Activated CD8-positive, alpha-beta T cell treated with anti-CD3 and anti-CD28 coated beads for 36 hours (primary cell): ENCODE results near the gene CLSTN2. TPM values are rescaled to one million over a fixed set of nuclear protein-coding genes. Genes with fewer than 3 reads are reported as not detected.

Source experiments
- ATAC-seq: fragments of 200-7000 bp; cut with Tn5 transposase; one replicate; pipeline ENCODE4 v1.10.0; 2021; ENCODE audit warnings: mild to moderate bottlenecking, moderate library complexity
- CTCF ChIA-PET: fragments of 350-600 bp; sonication (Branson Sonifier 250); formaldehyde crosslinking; loops from one replicate; lab custom pipeline; 2021; ENCODE audit warnings: antibody characterized with exemption; lab: Charles Lee
- POLR2A ChIA-PET: fragments of 350-600 bp; sonication (Branson Sonifier 250); formaldehyde crosslinking; loops from one replicate; lab custom pipeline; 2021; ENCODE audit warnings: antibody characterized with exemption; lab: Charles Lee
- DNase-seq: peaks from one replicate; pipeline ENCODE4 v3.0.0-alpha.2; 2020
- H3K27ac Mint-ChIP-seq: one replicate; pipeline ENCODE4 v1.8.0; 2021; ENCODE audit warnings: mild to moderate bottlenecking, mixed read lengths
- H3K27me3 Mint-ChIP-seq: one replicate; pipeline ENCODE4 v1.8.0; 2021; ENCODE audit warnings: mixed read lengths
- H3K36me3 Mint-ChIP-seq: one replicate; pipeline ENCODE4 v1.8.0; 2021; ENCODE audit warnings: low read depth, mixed read lengths
- H3K4me1 Mint-ChIP-seq: one replicate; pipeline ENCODE4 v1.8.0; 2021; ENCODE audit warnings: low read depth, mixed read lengths
- H3K4me3 Mint-ChIP-seq: one replicate; pipeline ENCODE4 v1.8.0; 2021; ENCODE audit warnings: mild to moderate bottlenecking, moderate library complexity, mixed read lengths
- H3K9me3 Mint-ChIP-seq: one replicate; pipeline ENCODE4 v1.8.0; 2021; ENCODE audit warnings: mixed read lengths
- CTCF ChIP-seq: fragments of 200-600 bp; IDR thresholded peaks from one replicate; pipeline ENCODE4 v1.8.0; 2022; ENCODE audit warnings: antibody characterized with exemption, mild to moderate bottlenecking
- intact Hi-C: fragments of 100-400 bp; cut with micrococcal nuclease; formaldehyde crosslinking; loops from one replicate; pipeline ENCODE4 v1.10.0; 2022
- total RNA-seq, 2 experiments: library from RNA; stranded (reverse); gene quantifications; one replicate each; pipeline ENCODE4 v1.2.3, GENCODE V29; 2021

Gene CLSTN2
- total RNA-seq, 2 experiments from 2014 or later = not detected

- ChIA-PET POLR2A (no interaction called here), CTCF (no interaction called here)
- Mint-ChIP-seq H3K4me1 (no peaks in the 10 kb centered on the region), H3K27me3 (no peaks in the 10 kb centered on the region), H3K4me3 (no peak overlapping the region), H3K9me3 (peaks cover 4% of the 10 kb centered on the region), H3K36me3 (no peaks in the 10 kb centered on the region), H3K27ac (no peak overlapping the region)
- no peak for ATAC-seq
- intact Hi-C loops = no loop called here
- TF ChIP-seq CTCF = no peak
- DNase-seq = no peak
These were observed 409.1 kb downstream of the CLSTN2 start for GRCh38 chr3:140344082-140344454.

- intact Hi-C loops = no loop called here
- Mint-ChIP-seq H3K4me3 (no peak overlapping the region), H3K9me3 (peaks cover 4% of the 10 kb centered on the region), H3K27ac (no peak overlapping the region), H3K36me3 (no peaks in the 10 kb centered on the region), H3K27me3 (peaks cover under 1% of the 10 kb centered on the region), H3K4me1 (no peaks in the 10 kb centered on the region)
- POLR2A ChIA-PET = no interaction called here
- ATAC-seq (no peak), DNase-seq (no peak)
- CTCF ChIA-PET = no interaction called here
- no peak for TF ChIP-seq CTCF
These were observed 409.7 kb downstream of the CLSTN2 start for GRCh38 chr3:140344601-140345205.

GRCh38 chr3:140347151-140347550, 412.2 kb downstream of the CLSTN2 start:
- ATAC-seq (no peak), DNase-seq (no peak)
- POLR2A ChIA-PET = no interaction called here
- Mint-ChIP-seq H3K36me3 (no peaks in the 10 kb centered on the region), H3K4me3 (no peak overlapping the region), H3K27ac (no peak overlapping the region), H3K27me3 (peaks cover 4% of the 10 kb centered on the region), H3K4me1 (no peaks in the 10 kb centered on the region), H3K9me3 (peaks cover 4% of the 10 kb centered on the region)
- CTCF ChIA-PET = no interaction called here
- no peak for TF ChIP-seq CTCF
- intact Hi-C loops = no loop called here

GRCh38 chr3:140349938-140350337, 415.0 kb downstream of the CLSTN2 start:
- no peak overlapping the region for H3K4me3 Mint-ChIP-seq
- ChIA-PET CTCF (no interaction called here), POLR2A (no interaction called here)
- intact Hi-C loops = no loop called here
- H3K9me3 Mint-ChIP-seq = peaks cover 4% of the 10 kb centered on the region
- ATAC-seq (no peak), DNase-seq (no peak)
- H3K36me3 Mint-ChIP-seq = no peaks in the 10 kb centered on the region
- TF ChIP-seq CTCF = no peak
- H3K27me3 Mint-ChIP-seq = peaks cover 4% of the 10 kb centered on the region
- no peaks in the 10 kb centered on the region for H3K4me1 Mint-ChIP-seq
- no peak overlapping the region for H3K27ac Mint-ChIP-seq

- Mint-ChIP-seq H3K4me1 (no peaks in the 10 kb centered on the region), H3K36me3 (no peaks in the 10 kb centered on the region)
- POLR2A ChIA-PET = no interaction called here
These were observed 416.5 kb downstream of the CLSTN2 start for GRCh38 chr3:140351466-140351865.

More at GRCh38 chr3:140351466-140351865, 416.5 kb downstream of the CLSTN2 start:
- Mint-ChIP-seq H3K9me3 (peaks cover 4% of the 10 kb centered on the region), H3K27ac (no peak overlapping the region), H3K4me3 (no peak overlapping the region), H3K27me3 (peaks cover 10% of the 10 kb centered on the region)
- DNase-seq (no peak), ATAC-seq (no peak)
- intact Hi-C loops = no loop called here
- TF ChIP-seq CTCF = no peak
- CTCF ChIA-PET = no interaction called here
